Vagina (tissue), 2 donors: ENCODE results near the gene WDR82. TPM values are rescaled to one million over a fixed set of nuclear protein-coding genes. Genes with fewer than 3 reads are reported as not detected.

Experiments used
- DNase-seq, 2 donors: peaks; one replicate each; pipeline ENCODE4 v3.0.0-alpha.2; 2017; ENCODE audit errors: extremely low spot score in 2 of 2
- H3K27ac ChIP-seq: fragments of 200-600 bp; sonication (generic); one replicate; pipeline ENCODE4 v1.5.1; 2019
- H3K27me3 ChIP-seq: fragments of 200-600 bp; sonication (generic); one replicate; pipeline ENCODE4 v1.5.1; 2019
- H3K36me3 ChIP-seq, 2 donors: fragments of 200-600 bp; sonication (generic); one replicate each; pipeline ENCODE4 v1.5.1; 2017 to 2019
- H3K4me1 ChIP-seq: fragments of 200-600 bp; sonication (generic); one replicate; pipeline ENCODE4 v1.5.1; 2019
- H3K4me3 ChIP-seq, 2 donors: fragments of 200-600 bp; sonication (generic); 1 replicate in 1 of 2; 2 replicates in 1 of 2; pipeline ENCODE4 v1.5.1; 2016 to 2019
- H3K9me3 ChIP-seq: fragments of 200-600 bp; sonication (generic); one replicate; pipeline ENCODE4 v1.5.1; 2019
- POLR2A ChIP-seq, 2 donors: fragments of 450-650 bp; IDR thresholded peaks; one replicate each; pipeline ENCODE4 v1.6.1; 2017; ENCODE audit warnings: antibody characterized with exemption in 2 of 2, mild to moderate bottlenecking in 2 of 2, moderate library complexity in 2 of 2
- POLR2AphosphoS5 ChIP-seq, 2 donors: sonication (generic); formaldehyde crosslinking; IDR thresholded peaks; one replicate each; pipeline ENCODE4 v1.9.0; 2017; ENCODE audit warnings: antibody characterized with exemption in 2 of 2, mild to moderate bottlenecking in 2 of 2, low read depth in 1 of 2; ENCODE audit not compliant: insufficient read depth in 1 of 2
- intact Hi-C: fragments of 100-400 bp; cut with DNase I; formaldehyde crosslinking; loops from one replicate; pipeline ENCODE4 v1.15.1; 2023
- total RNA-seq: library from RNA; depleted of rRNA; stranded (reverse); fragments of >200 nt; gene quantifications from one replicate; pipeline ENCODE4 v1.2.3, GENCODE V29; 2016
- TF ChIP-seq, protein P1 (sequence below), 3 experiments: fragments of 450-650 bp in 2 of 3; fragments of 200-600 bp in 1 of 3; sonication (generic) in 1 of 3; IDR thresholded peaks; one replicate each; pipeline ENCODE4 v1.5.1; 2017 to 2019; ENCODE audit warnings: antibody characterized with exemption in 3 of 3, mild to moderate bottlenecking in 2 of 3, moderate library complexity in 2 of 3

The WDR82 gene, protein sequence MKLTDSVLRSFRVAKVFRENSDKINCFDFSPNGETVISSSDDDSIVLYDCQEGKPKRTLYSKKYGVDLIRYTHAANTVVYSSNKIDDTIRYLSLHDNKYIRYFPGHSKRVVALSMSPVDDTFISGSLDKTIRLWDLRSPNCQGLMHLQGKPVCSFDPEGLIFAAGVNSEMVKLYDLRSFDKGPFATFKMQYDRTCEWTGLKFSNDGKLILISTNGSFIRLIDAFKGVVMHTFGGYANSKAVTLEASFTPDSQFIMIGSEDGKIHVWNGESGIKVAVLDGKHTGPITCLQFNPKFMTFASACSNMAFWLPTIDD
- total RNA-seq, result 44.4 TPM

DNA sequence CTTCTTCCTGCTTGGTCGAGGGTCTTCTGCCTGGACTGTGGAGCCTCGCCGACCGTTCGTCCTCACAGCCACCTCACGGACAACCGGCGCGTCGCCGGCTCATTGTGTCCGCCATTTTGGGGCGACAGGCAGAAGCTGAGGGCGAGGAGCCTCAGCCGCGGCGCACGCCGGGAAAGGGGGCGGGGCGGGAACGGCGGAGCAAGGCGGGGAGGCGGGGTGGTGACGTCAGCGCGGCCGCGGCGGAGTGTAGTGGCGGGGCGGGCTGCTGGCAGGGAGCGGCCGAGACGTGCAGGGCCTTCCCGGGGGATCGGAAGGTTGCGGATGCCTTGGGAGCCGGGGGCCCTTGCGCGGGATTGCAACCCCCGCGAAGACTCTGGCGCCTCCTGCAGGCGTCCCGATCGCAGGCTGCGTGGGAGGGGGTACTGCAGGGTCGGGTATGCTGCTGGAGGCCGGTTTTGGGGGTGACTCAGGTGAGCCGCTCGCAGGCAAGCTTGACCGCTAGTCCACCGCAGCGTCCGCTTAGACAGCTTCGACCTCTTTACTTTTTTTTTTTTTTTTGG is at the start of gene WDR82:
WDR82 (minus strand) TSS at position 140 of the 560 bp plus-strand sequence. CDS start 288 bp downstream, outside the sequence.
- DNase-seq, result peak in 1 of 2 donors; percentile 95
- Histone ChIP-seq H3K27ac (peak within 1 kb of the TSS; percentile 96), H3K27me3 (no peaks in the 10 kb centered on the region), H3K36me3 (peaks cover 0 to 5% of the 10 kb centered on the region in 2 donors), H3K4me3 (peak within 1 kb of the TSS; percentile 79 to 82), H3K9me3 (no peaks in the 10 kb centered on the region), H3K4me1 (peaks cover 49% of the 10 kb centered on the region)
- TF ChIP-seq POLR2A (IDR thresholded peaks at IDR 0.05), result peak in 1 of 2 donors; percentile 62
- TF ChIP-seq, protein P1, sequence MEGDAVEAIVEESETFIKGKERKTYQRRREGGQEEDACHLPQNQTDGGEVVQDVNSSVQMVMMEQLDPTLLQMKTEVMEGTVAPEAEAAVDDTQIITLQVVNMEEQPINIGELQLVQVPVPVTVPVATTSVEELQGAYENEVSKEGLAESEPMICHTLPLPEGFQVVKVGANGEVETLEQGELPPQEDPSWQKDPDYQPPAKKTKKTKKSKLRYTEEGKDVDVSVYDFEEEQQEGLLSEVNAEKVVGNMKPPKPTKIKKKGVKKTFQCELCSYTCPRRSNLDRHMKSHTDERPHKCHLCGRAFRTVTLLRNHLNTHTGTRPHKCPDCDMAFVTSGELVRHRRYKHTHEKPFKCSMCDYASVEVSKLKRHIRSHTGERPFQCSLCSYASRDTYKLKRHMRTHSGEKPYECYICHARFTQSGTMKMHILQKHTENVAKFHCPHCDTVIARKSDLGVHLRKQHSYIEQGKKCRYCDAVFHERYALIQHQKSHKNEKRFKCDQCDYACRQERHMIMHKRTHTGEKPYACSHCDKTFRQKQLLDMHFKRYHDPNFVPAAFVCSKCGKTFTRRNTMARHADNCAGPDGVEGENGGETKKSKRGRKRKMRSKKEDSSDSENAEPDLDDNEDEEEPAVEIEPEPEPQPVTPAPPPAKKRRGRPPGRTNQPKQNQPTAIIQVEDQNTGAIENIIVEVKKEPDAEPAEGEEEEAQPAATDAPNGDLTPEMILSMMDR (IDR thresholded peaks at IDR 0.05), result peak; percentile 23 to 40 (median 38)
- peak; percentile 20 to 81 for TF ChIP-seq POLR2AphosphoS5 (IDR thresholded peaks at IDR 0.05; ENCODE audit: insufficient read depth in 1 of 2, low read depth in 1 of 2)
- intact Hi-C loops, result no loop called here

- no peak overlapping the region for H3K4me3 ChIP-seq
- no peak overlapping the region for H3K27ac ChIP-seq
- no peaks in the 10 kb centered on the region for H3K27me3 ChIP-seq
- intact Hi-C loops, result no loop called here
- DNase-seq, result no peak
- H3K4me1 ChIP-seq, result no peaks in the 10 kb centered on the region
- TF ChIP-seq, protein P1 (IDR thresholded peaks at IDR 0.05), result no peak
- TF ChIP-seq POLR2A (IDR thresholded peaks at IDR 0.05), result no peak
- TF ChIP-seq POLR2AphosphoS5 (IDR thresholded peaks at IDR 0.05; ENCODE audit: insufficient read depth in 1 of 2, low read depth in 1 of 2), result no peak
- no peaks in the 10 kb centered on the region for H3K9me3 ChIP-seq
- H3K36me3 ChIP-seq, result no peaks in the 10 kb centered on the region
These were observed 49.2 kb upstream of the WDR82 start for GRCh38 chr3:52327486-52328290.

GRCh38 chr3:52326976-52327375 is 48.5 kb upstream of the WDR82 start:
- TF ChIP-seq, protein P1 (IDR thresholded peaks at IDR 0.05), result no peak
- TF ChIP-seq POLR2AphosphoS5 (IDR thresholded peaks at IDR 0.05; ENCODE audit: insufficient read depth in 1 of 2, low read depth in 1 of 2), result no peak
- TF ChIP-seq POLR2A (IDR thresholded peaks at IDR 0.05), result no peak
- Histone ChIP-seq H3K36me3 (no peaks in the 10 kb centered on the region), H3K27me3 (no peaks in the 10 kb centered on the region), H3K9me3 (no peaks in the 10 kb centered on the region), H3K27ac (no peak overlapping the region), H3K4me1 (no peaks in the 10 kb centered on the region), H3K4me3 (no peak overlapping the region)
- DNase-seq, result no peak
- intact Hi-C loops, result no loop called here

DNA sequence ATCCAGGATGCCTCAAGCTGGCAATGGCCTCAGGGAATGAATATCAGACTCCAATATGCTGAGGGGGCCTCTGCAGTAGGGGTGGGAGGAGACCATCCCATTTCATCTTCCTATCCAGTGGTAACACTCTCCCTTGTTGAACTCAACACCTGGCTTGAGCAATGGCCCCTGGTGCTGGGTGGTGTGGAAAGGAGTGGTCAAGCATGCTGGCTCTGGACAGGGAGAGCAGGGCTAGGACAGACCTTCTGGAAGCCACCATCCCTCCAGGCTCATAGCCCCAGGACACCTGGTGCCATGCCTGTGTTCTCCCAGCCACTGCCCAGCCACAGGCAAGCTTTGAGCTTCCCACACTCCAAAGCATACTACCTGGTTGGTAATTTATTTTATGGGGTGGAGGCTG is 47.2 kb upstream of the WDR82 start:
- H3K27ac ChIP-seq, result no peak overlapping the region
- no peaks in the 10 kb centered on the region for H3K36me3 ChIP-seq
- no peaks in the 10 kb centered on the region for H3K4me1 ChIP-seq
- H3K4me3 ChIP-seq, result no peak overlapping the region
- intact Hi-C loops, result no loop called here
- no peaks in the 10 kb centered on the region for H3K27me3 ChIP-seq
- no peaks in the 10 kb centered on the region for H3K9me3 ChIP-seq
- no peak for TF ChIP-seq POLR2AphosphoS5 (IDR thresholded peaks at IDR 0.05; ENCODE audit: insufficient read depth in 1 of 2, low read depth in 1 of 2)
- TF ChIP-seq POLR2A (IDR thresholded peaks at IDR 0.05), result no peak
- TF ChIP-seq, protein P1 (IDR thresholded peaks at IDR 0.05), result no peak
- DNase-seq, result no peak
